Glomerular endothelial cell (primary cell): ENCODE measurements around the gene CNDP2. TPM values are rescaled to one million over a fixed set of nuclear protein-coding genes. Genes with fewer than 3 reads are reported as not detected.
"Not testable (repeated sequence)": the region's sequence is repeated elsewhere in the genome, so short reads cannot be mapped to it uniquely, and the experiment has no call there.

Experiments used
- DNase-seq: peaks from one replicate; pipeline ENCODE4 v3.0.0-alpha.2; 2011; ENCODE audit warnings: low read depth, low spot score; ENCODE audit errors: extremely low read depth
- total RNA-seq: library from RNA; depleted of rRNA; stranded (reverse); fragments of >200 nt; gene quantifications from 2 replicates; pipeline ENCODE4 v1.2.3, GENCODE V29; 2015

Gene CNDP2
- total RNA-seq, 1 donor from 2014 or later = 126 TPM

DNA sequence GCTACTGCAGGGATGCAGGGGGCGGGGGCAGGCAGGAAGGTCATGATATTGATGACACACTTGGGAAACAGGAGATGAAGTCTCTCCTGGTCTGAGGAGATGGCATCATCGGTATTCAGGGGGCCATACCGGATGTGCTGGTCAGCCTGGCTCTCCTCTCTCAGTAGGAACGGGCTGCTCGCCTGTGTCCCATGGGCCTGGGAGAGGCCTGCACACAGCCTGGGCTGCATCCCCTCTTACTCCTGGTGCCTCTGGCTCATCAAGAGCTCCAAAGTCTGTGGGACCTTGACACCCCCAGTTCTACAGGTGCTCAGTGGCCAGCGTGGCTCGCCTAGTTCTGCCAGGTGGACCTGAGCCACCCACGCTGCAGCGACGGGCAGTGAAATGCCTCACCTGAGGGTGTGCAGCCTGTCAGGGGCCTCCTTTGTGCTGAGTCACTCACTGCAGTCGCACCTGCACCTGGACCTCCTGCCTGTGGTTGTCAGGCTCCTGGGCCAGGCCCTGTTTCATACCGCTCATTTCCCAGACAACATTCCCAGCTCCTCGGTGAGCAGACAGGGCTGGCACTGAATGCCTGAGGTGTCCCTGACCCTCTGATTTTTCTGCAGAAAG is 19.6 kb downstream of the CNDP2 start:
- DNase-seq = no peak

DNA sequence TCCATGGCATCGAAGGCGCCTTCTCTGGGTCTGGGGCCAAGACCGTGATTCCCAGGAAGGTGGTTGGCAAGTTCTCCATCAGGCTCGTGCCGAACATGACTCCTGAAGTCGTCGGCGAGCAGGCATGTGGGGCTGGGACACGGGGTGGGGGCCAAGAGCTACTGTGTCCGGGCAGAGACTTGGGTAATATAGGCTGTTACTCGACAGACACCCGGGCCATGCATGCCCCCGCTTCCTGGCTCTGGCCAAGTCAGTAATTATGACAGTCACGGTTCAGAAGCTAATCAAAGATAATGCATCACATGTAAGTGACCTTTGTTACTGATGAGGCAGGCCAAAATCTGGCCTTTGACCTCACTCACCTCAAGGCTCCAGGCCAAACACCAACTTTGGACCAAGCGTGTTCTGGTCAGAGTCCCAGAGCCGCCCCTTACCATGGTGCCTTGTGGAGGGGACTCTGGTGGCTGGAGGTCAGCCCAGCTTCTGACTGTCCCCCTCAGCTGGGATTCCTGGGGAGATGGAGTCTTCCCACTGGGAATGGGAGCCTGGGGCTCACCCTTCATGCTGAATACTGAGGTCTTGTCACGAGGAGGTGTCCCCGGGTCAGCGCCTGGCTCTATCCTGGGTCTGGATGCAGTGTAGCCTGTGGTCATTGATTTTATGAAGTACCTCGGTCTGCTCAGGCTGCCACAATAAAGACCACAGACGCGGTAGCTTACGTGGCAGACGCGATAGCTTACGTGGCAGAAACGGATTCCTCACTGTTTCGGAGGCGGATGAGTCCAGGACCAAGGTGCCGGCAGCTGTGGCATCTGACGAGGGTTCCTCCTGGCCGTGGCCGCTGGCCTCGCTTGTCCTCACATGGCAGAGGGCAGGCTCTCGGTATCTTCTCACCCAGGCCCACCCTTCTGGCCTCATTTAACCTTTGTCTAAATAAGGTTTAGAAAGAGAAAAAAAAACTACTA is 20.4 kb downstream of the CNDP2 start:
- no peak for DNase-seq

DNA sequence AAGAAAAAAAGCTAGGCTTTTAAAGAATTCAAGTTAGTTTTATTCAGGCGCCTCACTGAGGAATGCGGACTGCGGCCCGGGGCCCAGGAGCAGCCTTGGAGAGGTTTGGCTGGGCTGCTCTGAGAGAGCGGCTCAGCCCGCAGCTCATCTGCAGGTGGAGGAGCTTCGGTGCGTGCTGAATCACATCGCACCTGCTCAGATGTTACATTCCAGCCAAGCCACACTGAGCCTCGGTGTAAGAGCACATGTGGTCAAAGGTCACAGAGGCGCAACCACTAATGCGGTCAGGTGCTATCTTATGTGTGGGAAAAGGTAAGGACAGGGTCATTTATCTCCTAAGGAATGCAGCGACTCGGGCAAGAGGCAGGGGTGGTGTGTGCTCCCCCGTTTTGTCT is 21.1 kb downstream of the CNDP2 start:
- no peak for DNase-seq

DNA sequence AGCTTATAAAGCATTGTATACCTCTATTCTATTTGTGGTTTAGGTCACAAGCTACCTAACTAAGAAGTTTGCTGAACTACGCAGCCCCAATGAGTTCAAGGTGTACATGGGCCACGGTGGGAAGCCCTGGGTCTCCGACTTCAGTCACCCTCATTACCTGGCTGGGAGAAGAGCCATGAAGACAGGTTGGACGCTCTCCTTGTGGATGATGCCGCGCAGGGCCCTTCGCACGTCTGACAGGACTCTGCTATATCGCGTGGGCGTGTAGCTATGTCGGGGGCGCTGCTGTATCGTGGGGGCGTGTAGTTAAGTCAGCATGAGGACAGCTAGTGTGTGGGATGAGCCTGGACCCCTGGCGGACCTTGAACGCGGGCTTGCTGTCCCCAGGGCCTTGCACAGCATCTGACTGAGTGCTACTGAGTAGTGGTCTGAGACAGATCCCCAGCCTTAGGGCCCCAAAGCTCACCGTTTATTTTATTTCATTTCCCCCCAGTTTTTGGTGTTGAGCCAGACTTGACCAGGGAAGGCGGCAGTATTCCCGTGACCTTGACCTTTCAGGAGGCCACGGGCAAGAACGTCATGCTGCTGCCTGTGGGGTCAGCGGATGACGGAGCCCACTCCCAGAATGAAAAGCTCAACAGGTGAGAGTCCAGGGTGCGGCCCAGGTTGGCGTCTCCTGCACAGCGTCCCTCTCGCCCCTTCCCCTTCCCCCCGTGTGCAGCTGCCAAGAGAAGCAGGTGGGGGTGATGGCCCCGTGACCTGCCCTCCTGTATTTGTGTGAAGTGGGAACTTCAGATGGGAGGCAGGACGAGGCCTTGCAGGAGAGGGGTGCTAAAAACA is 22.5 kb downstream of the CNDP2 start:
- no peak for DNase-seq

DNA sequence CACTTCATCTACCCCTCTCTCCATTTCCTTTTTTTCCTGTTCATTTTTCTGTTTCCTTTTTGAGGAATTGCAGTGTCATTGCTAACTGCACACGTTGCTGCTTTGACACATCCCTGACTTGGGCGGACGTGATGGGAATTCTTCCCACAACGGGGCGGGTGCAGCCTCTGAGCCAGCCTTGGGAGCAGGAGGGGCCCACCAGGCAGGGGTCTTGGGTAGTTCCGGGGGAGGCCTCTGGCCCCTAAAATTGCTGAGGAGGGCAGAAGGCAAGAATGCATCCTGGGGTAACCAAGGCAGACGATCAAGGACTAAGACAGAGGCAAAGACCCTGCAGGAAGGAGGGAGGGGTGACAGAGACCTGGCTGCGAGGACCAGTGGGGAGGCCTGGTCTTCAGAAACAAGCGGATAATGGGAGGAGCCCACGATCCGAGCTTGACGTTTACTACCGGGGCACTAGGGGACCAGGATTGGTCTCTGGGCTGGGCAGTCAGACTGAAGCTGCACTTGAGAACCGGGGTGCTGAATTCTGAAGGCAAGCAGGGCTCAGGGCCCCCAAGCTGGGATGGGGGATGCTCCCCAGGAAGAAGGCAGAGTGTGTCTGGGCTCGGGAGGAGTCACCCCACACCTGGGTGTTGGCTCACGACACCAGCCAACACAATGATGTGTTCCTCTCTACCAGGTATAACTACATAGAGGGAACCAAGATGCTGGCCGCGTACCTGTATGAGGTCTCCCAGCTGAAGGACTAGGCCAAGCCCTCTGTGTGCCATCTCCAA is 23.3 kb downstream of the CNDP2 start:
- DNase-seq = no peak

DNA sequence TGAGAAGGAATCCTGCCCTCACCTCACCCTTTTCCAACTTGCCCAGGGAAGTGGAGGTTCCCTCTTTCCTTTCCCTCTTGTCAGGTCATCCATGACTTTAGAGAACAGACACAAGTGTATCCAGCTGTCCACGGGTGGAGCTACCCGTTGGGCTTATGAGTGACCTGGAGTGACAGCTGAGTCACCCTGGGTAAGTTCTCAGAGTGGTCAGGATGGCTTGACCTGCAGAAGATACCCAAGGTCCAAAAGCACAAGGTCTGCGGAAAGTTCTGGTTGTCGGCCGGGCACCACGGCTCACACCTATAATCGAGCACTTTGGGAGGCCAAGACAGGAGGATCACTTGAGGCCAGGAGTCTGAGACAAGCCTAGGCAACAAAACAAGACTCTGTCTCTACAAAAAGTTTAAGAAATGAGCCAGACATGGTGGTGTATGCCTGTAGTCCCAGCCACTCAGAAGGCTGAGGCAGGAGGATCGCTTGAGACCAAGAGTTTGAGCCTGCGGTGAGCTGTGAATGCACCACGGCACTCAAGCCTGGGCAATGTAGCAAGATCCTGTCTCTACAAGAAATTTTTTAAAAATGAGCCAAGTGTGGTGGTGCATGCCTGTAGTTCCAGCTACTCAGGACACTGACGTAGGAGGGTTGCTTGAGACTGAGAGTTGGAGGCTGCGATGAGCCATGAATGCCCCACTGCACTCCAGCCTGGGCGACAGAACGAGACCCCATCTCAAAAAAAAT is 24.1 kb downstream of the CNDP2 start:
- DNase-seq = no peak

DNA sequence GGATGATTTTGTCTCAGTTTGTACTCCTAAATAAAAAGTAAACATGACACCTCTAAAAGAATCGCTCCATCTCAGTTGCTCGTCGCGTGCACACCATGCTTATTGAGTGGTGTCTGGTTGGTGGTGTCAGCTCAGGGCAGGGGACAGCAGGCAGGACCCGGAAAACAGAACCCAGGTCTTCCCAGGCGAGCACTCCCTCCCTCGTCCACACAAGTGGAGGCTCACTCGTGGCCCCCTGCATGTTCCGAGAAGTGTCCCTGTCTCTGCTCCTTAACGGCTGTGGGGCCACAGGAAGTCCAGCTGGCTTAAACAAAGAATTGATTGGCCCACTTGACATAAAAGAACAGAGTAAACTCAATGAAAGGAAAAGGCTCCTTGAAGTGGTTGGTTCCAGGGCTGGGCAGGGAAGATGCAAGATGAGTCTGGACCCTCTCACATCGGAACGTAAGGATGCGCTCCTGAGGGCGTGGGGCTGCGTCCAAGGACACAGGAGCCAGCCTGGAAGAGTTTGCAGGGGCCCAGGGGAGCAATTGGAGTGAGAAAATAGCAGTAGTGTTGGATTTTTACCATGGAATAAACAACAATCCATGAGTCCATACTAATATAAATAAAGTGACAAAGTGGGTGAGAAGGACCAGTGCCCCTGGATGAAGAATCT is 25.0 kb downstream of the CNDP2 start:
- DNase-seq = no peak

GRCh38 chr18:74522635-74523548 is 26.7 kb downstream of the CNDP2 start:
- DNase-seq = no peak

DNA sequence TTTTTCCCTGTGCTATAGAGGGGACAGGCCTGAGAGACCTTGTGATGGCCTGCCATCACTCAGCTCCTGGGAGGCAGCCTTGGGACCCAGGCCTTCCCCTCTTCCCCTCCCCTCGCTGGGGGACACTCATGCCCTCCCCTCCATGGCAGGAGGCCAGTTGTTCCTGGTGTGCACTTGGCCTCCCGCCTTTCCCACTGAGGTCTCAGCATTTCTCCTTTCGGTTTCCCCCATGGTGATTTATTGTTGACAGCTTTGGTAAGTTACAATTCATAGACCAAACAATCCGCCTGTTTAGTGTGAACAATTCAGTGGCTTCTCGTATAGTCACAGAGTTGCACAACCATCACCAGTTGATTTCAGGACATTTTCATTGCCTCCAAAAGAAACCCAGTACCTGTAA is 27.9 kb downstream of the CNDP2 start:
- no peak for DNase-seq

DNA sequence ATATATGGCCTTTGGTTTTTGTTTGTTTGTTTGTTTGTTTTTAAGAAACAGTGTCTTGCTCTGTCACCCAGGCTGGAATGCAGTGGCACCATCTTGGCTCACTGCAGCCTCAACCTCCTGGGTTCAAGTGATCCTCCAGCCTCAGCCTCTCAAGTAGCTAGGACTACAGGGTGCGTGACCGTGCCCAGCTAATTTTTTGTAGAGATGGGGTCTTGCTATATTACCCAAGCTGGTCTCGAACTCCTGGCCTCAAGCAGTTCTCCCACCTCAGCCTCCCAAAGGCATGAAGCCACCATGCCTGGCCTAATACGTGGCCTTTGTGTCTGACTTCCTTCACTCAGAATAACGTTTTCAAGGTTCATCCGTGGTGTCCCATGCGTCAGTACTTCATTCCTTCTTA is 28.8 kb downstream of the CNDP2 start:
- not testable (repeated sequence) for DNase-seq

DNA sequence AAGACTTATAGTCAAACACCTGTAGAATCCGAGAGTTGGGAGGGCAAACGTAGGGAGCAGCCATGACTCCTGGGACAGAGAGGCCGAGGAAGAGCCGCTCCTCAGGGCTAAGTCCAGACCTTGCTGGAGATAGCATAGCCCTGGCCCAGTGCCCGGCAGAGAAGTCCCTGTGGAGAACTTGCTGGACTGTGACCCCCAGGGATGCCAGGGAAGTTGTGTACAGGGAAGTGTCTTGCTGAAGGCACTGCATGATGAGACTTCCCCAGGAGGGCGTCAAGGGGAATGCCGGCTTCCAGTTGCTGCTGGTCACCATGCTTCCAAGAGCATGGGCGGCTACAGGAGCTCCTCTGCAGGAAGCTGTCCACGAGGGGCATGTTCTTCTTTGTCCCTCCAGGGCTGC is 29.6 kb downstream of the CNDP2 start:
- DNase-seq = no peak

DNA sequence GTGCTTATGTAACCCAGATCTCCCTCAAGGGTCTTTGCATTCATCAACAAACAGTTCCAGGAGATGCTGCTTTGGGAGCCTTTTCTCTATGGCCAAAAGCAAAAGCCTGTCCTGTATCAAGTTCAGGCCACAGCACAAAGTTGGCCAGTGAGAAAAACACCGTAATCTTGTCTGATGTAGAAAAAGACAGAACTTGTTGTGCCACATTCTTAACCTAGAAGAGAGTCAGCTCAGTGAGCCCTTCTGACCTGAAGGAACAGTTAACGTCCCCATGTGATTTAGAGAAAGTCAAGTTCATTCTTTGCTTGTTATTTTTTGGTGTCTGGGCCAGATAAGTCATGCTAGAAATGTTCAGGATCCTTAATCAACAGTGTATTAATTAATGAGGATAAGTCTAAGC is 30.3 kb downstream of the CNDP2 start:
- DNase-seq = no peak

DNA sequence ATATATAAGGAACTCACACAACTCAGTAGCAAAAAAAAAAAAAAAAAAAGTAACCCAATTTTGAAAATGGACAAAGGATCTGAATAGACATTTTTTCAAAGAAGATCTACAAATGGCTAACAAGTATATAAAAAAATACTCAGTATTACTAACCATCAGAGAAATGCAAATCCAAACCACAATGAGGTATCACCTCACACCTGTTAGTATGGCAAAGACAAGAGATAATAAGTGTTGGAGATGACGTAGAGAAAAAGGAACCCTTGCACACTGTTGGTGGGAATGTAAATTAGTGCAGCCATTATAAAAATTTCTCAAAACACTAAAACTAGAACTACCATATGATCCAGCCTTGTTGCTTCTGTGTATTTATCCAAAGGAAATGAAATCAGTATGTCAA is 32.3 kb downstream of the CNDP2 start:
- DNase-seq = no peak

DNA sequence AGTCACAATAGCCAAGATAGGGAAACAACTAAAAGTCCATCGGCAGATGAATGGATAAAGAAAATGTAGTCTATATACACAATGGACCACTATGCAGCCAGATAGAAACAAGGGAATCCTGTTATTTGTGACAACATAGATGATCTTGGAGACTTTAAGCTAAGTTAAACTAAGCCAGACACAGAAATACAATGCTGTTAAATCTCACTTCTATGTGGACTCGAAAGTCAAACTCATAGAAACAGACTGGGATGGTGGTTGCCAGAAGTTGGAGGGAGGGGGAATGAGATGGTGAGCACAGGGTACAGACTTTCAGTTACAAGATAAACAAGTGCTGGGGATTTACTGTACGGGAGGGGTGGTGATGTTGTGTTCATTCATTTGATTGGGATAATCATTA is 32.8 kb downstream of the CNDP2 start:
- DNase-seq = no peak

DNA sequence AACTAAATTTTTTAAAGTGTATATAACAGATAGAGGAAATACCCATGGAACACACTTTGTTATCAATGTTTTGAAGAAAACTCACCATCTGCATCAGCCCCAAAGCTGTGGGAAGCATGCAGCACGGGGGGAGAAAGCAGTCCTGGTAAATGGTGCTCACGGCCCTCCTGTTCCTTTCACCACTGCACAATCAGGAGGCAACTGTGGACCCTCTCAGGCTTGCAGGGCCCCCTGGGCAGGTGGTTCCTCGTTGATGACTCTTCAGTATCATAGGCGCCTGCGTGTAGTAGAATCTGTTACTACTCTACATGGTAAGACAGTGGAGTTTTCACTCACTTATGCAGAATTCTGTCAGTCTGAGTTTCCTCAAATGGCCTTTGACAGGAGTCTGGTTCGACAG is 33.2 kb downstream of the CNDP2 start:
- DNase-seq = no peak

DNA sequence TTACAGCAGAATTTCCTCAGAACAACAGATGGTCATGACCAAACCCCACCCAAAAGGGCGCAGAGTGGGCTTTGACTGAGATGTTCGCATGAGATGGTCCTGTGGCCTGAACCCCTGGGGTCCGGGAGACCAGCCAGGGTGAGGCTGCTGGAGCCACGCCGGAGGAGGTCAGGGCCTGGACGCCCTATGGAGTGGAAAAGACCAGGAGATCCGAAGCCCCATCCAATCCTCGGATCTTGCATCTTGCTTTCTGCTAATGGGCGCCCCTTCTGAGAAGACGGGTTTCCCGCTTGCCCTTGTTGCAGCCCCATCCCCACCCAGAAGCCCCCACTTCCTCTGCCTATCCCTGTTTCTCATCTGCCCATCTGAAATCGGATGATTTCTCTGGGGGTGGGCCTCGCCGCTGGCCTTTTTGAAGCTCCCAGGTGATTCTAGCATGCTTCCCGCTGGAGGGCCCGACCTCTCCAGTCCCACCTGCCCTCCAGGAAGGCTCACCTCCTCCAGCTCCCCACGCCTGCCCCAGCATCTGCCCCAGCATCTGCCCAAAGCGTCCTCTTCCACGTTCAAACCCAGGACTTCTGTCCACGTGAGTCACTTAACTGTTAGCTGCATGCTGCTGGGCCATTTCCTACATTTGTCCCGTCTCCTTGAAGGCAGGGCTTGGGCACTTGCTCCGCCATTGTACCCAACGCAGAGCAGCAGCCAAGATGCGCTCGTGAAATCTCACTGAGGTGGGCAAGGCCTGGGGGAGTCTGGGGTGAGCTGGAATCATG is 33.8 kb downstream of the CNDP2 start:
- no peak for DNase-seq

DNA sequence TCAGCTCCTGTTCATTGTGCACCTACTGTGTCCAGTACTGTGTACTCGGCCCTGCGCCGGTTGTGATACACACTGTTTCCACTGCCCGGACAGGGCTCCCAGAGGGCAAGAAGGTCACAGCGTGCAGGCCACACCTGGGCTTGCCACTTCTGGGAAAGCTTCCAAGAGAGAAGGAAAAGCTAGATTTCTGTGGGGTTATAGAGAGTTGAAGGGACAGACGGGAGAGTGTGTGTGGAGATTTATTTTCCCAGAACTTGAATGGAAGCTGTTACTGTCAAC is 34.4 kb downstream of the CNDP2 start:
- DNase-seq = no peak

DNA sequence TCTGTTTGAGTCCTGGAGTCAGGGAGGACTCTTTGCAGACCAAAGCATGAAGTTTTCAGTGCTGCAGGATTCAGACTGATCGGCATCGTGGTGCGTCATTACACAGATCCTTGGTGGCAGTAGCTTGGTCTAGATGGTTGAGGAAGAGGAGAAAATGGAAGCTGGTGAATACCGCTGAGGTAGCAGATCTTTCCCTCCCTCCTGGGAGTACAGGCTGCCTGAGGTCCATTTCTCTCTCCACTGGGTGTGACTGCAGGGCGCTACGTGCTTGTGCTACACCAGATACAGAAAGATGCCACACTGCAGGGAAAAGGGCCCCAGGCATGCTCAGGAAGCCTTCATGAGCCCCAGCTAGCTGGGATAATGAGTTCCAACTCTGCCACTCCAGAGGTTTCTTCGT is 34.9 kb downstream of the CNDP2 start:
- no peak for DNase-seq
